Measurements from ENCODE around the gene GLUL.

DNA sequence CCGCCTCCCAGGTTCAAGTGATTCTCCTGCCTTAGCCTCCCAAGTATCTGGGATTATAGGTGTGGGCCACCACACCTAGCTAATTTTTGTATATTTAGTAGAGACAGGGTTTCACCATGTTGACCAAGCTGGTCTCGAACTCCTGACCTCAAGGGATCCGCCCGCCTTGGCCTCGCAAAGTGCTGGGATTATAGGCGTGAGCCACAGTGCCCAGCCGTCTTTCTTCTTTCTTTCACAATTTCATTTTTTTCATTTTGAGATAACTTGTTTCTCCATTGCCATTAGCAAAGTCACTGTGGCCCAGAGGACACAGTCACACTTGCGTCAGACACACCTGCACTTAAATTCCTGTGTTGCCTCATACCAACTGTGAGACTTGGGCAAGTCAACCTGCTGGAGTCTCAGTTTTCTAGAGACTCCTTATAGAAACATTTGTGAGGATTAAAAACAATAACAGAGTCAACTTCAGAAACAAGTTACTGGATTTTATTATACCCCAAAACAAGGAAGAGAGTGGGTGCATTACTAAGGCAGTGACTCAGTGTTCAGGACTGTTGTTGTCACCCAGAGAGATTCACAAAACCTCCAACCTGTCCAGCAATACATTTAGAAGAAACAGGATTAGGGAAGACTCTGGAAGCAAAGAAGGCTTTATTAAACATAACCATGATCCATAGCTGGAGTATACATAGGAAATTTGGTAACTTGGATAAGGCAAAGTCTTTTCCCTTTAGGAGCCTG, 6.2 kb upstream of the GLUL start:
- TF ChIP-seq EZH2 (IDR thresholded peaks at IDR 0.05; ENCODE audit: borderline replicate concordance, low read length) = no peak
- TF ChIP-seq, protein P1, sequence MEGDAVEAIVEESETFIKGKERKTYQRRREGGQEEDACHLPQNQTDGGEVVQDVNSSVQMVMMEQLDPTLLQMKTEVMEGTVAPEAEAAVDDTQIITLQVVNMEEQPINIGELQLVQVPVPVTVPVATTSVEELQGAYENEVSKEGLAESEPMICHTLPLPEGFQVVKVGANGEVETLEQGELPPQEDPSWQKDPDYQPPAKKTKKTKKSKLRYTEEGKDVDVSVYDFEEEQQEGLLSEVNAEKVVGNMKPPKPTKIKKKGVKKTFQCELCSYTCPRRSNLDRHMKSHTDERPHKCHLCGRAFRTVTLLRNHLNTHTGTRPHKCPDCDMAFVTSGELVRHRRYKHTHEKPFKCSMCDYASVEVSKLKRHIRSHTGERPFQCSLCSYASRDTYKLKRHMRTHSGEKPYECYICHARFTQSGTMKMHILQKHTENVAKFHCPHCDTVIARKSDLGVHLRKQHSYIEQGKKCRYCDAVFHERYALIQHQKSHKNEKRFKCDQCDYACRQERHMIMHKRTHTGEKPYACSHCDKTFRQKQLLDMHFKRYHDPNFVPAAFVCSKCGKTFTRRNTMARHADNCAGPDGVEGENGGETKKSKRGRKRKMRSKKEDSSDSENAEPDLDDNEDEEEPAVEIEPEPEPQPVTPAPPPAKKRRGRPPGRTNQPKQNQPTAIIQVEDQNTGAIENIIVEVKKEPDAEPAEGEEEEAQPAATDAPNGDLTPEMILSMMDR (IDR thresholded peaks at IDR 0.05; ENCODE audit: low read length) = no peak

Measured in OCI-LY1 (cell line).